ENCODE measurements around the gene C14orf132. TPM values are rescaled to one million over a fixed set of nuclear protein-coding genes. Genes with fewer than 3 reads are reported as not detected.

Gene C14orf132
- total RNA-seq, 1 donor from 2014 or later = 44.8 TPM

GRCh38 chr14:96086574-96087077, 47.5 kb downstream of the C14orf132 start:
- no peak for TF ChIP-seq CTCF (IDR thresholded peaks at IDR 0.05)
- H3K4me3 ChIP-seq = no peak overlapping the region
- intact Hi-C loops (cut with DNase I) = no loop called here
- H3K4me1 ChIP-seq = peaks cover 20% of the 10 kb centered on the region
- no peaks in the 10 kb centered on the region for H3K27me3 ChIP-seq (ENCODE audit: low read depth)
- DNase-seq (no peak), ATAC-seq (no peak)
- no peaks in the 10 kb centered on the region for H3K9me3 ChIP-seq
- no peak overlapping the region for H3K27ac ChIP-seq
- peaks cover 23% of the 10 kb centered on the region for H3K36me3 ChIP-seq

GRCh38 chr14:96088074-96088473, 48.9 kb downstream of the C14orf132 start:
- ATAC-seq = no peak
- Histone ChIP-seq H3K36me3 (peaks cover 23% of the 10 kb centered on the region), H3K27me3 (ENCODE audit: low read depth) (no peaks in the 10 kb centered on the region), H3K4me1 (peaks cover 19% of the 10 kb centered on the region), H3K27ac (no peak overlapping the region), H3K4me3 (no peak overlapping the region), H3K9me3 (no peaks in the 10 kb centered on the region)
- DNase-seq = no peak
- TF ChIP-seq CTCF (IDR thresholded peaks at IDR 0.05) = no peak
- intact Hi-C loops (cut with DNase I) = no loop called here

GRCh38 chr14:96088481-96088880, 49.3 kb downstream of the C14orf132 start:
- ATAC-seq = no peak
- H3K27ac ChIP-seq = no peak overlapping the region
- no peak for DNase-seq
- H3K27me3 ChIP-seq (ENCODE audit: low read depth) = no peaks in the 10 kb centered on the region
- no peak for TF ChIP-seq CTCF (IDR thresholded peaks at IDR 0.05)
- peaks cover 15% of the 10 kb centered on the region for H3K4me1 ChIP-seq
- H3K4me3 ChIP-seq = no peak overlapping the region
- intact Hi-C loops (cut with DNase I) = no loop called here
- H3K9me3 ChIP-seq = no peaks in the 10 kb centered on the region
- H3K36me3 ChIP-seq = peaks cover 23% of the 10 kb centered on the region

- Histone ChIP-seq H3K9me3 (no peaks in the 10 kb centered on the region), H3K4me3 (no peak overlapping the region), H3K27ac (no peak overlapping the region), H3K27me3 (ENCODE audit: low read depth) (no peaks in the 10 kb centered on the region), H3K36me3 (peaks cover 23% of the 10 kb centered on the region), H3K4me1 (peaks cover 12% of the 10 kb centered on the region)
- DNase-seq = no peak
- no peak for TF ChIP-seq CTCF (IDR thresholded peaks at IDR 0.05)
- no peak for ATAC-seq
- intact Hi-C loops (cut with DNase I) = no loop called here
These were observed 49.7 kb downstream of the C14orf132 start for GRCh38 chr14:96088911-96089310.

GRCh38 chr14:96089401-96089800, 50.2 kb downstream of the C14orf132 start:
- Histone ChIP-seq H3K36me3 (peaks cover 23% of the 10 kb centered on the region), H3K27ac (no peak overlapping the region), H3K9me3 (no peaks in the 10 kb centered on the region), H3K4me3 (no peak overlapping the region), H3K4me1 (peaks cover 12% of the 10 kb centered on the region), H3K27me3 (ENCODE audit: low read depth) (no peaks in the 10 kb centered on the region)
- intact Hi-C loops (cut with DNase I) = no loop called here
- ATAC-seq (no peak), DNase-seq (no peak)
- TF ChIP-seq CTCF (IDR thresholded peaks at IDR 0.05) = no peak

Data from lower lobe of right lung (tissue), 2 donors.